WTC11 (cell line): ENCODE data around the gene SLC25A48.

ENCODE experiments used
- AFF4 ChIP-seq: sonication (generic); formaldehyde crosslinking; IDR thresholded peaks from 2 replicates; pipeline ENCODE4 v1.8.1; 2023; ENCODE audit warnings: mild to moderate bottlenecking, missing genetic modification reagents, borderline replicate concordance
- CTCF ChIP-seq: fragments of 200-600 bp; IDR thresholded peaks from 2 replicates; pipeline ENCODE4 v1.8.0; 2022; ENCODE audit warnings: antibody characterized with exemption
- E2F1 ChIP-seq: sonication (generic); formaldehyde crosslinking; IDR thresholded peaks from 2 replicates; pipeline ENCODE4 v1.8.0; 2022; ENCODE audit warnings: mild to moderate bottlenecking, missing genetic modification reagents
- ELF4 ChIP-seq: sonication (generic); formaldehyde crosslinking; IDR thresholded peaks from 2 replicates; pipeline ENCODE4 v1.8.1; 2022; ENCODE audit warnings: low read depth, mild to moderate bottlenecking, moderate library complexity, missing genetic modification reagents
- ERG ChIP-seq: fragments of 250-450 bp; sonication (Bioruptor Pico); IDR thresholded peaks from 2 replicates; pipeline ENCODE4 v1.8.0; 2021; ENCODE audit warnings: mild to moderate bottlenecking
- NFE2L1 ChIP-seq: sonication (generic); formaldehyde crosslinking; IDR thresholded peaks from 2 replicates; pipeline ENCODE4 v1.8.1; 2023; ENCODE audit warnings: missing genetic modification reagents
- NR2C2 ChIP-seq: sonication (generic); formaldehyde crosslinking; IDR thresholded peaks from 2 replicates; pipeline ENCODE4 v1.8.0; 2022; ENCODE audit warnings: mild to moderate bottlenecking, missing genetic modification reagents
- PRRX2 ChIP-seq: fragments of 250-450 bp; sonication (Bioruptor Pico); IDR thresholded peaks from 2 replicates; pipeline ENCODE4 v1.8.0; 2021; ENCODE audit warnings: mild to moderate bottlenecking
- RORB ChIP-seq: fragments of 250-450 bp; sonication (Bioruptor Pico); IDR thresholded peaks from 2 replicates; pipeline ENCODE4 v1.9.0; 2021; ENCODE audit warnings: mild to moderate bottlenecking

GRCh38 chr5:135827965-135828781, 6.3 kb upstream of the SLC25A48 start:
- no peak for TF ChIP-seq ELF4 (CRISPR knock-in tag)
- TF ChIP-seq CTCF = no peak
- TF ChIP-seq AFF4 (CRISPR knock-in tag) = no peak
- TF ChIP-seq E2F1 (CRISPR knock-in tag) = no peak
- TF ChIP-seq NFE2L1 (CRISPR knock-in tag) = no peak
- TF ChIP-seq RORB (CRISPR knock-in tag) = no peak
- TF ChIP-seq ERG (CRISPR knock-in tag) = no peak
- TF ChIP-seq NR2C2 (CRISPR knock-in tag) = no peak
- no peak for TF ChIP-seq PRRX2 (CRISPR knock-in tag)
